ENCODE data around the gene KRTAP16-1. TPM values are rescaled to one million over a fixed set of nuclear protein-coding genes. Genes with fewer than 3 reads are reported as not detected.
"Not testable (repeated sequence)": the region's sequence is repeated elsewhere in the genome, so short reads cannot be mapped to it uniquely, and the experiment has no call there.

KRTAP16-1 gene
- total RNA-seq, 3 donors from 2014 or later (not counting 1 experiment from before 2014, with no cell fraction given): 0.16 to 0.23 (median 0.23) TPM

DNA sequence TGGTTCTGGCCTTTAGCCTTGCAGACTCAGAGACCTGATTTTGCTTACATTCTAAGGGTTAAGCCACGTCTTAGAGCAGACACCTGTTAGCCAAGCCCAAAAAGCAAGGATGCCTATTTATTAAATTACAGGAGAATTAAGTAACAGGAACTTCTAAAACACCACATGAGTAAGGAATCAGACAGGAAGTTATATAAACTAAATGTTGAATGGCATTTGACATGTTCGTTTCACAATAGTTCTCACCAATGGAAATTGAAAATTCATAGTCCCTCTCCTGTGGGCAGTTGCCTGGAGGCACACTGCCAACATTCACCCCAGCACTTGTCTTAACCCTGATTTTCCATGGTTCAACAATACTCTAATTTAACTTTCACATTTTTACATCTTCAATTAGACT lies 24.6 kb downstream of the KRTAP16-1 start:
- WGBS (ENCODE audit: insufficient coverage): 13% methylated on average over 2 of the region's 2 CpGs
- intact Hi-C loops (cut with micrococcal nuclease): no loop called here
- no peaks in the 10 kb centered on the region for H3K9me3 ChIP-seq (ENCODE audit: control insufficient read depth, insufficient read depth, low read length)
- no peaks in the 10 kb centered on the region for H3K4me1 ChIP-seq (ENCODE audit: control insufficient read depth, insufficient read depth, low read length)
- Mint-ChIP-seq H3K36me3 (no peaks in the 10 kb centered on the region), H3K27ac (no peak overlapping the region), H3K4me1 (no peaks in the 10 kb centered on the region), H3K27me3 (ENCODE audit: low read depth in 2 of 2) (peaks cover 14 to 35% of the 10 kb centered on the region in 2 donors), H3K4me3 (no peak overlapping the region), H3K9me3 (no peaks in the 10 kb centered on the region)
- ATAC-seq: no peak
- no peak overlapping the region for H3K4me3 ChIP-seq (ENCODE audit: low read length)
- TF ChIP-seq, protein P1, sequence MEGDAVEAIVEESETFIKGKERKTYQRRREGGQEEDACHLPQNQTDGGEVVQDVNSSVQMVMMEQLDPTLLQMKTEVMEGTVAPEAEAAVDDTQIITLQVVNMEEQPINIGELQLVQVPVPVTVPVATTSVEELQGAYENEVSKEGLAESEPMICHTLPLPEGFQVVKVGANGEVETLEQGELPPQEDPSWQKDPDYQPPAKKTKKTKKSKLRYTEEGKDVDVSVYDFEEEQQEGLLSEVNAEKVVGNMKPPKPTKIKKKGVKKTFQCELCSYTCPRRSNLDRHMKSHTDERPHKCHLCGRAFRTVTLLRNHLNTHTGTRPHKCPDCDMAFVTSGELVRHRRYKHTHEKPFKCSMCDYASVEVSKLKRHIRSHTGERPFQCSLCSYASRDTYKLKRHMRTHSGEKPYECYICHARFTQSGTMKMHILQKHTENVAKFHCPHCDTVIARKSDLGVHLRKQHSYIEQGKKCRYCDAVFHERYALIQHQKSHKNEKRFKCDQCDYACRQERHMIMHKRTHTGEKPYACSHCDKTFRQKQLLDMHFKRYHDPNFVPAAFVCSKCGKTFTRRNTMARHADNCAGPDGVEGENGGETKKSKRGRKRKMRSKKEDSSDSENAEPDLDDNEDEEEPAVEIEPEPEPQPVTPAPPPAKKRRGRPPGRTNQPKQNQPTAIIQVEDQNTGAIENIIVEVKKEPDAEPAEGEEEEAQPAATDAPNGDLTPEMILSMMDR (IDR thresholded peaks at IDR 0.05): no peak
- DNase-seq: peak in 1 of 2 donors; percentile 4
- H3K27me3 ChIP-seq (ENCODE audit: control insufficient read depth, insufficient read depth, low read length): no peaks in the 10 kb centered on the region
- no peak overlapping the region for H3K27ac ChIP-seq (ENCODE audit: low read length)
- H3K36me3 ChIP-seq (ENCODE audit: control insufficient read depth, insufficient read depth, low read length): no peaks in the 10 kb centered on the region

DNA sequence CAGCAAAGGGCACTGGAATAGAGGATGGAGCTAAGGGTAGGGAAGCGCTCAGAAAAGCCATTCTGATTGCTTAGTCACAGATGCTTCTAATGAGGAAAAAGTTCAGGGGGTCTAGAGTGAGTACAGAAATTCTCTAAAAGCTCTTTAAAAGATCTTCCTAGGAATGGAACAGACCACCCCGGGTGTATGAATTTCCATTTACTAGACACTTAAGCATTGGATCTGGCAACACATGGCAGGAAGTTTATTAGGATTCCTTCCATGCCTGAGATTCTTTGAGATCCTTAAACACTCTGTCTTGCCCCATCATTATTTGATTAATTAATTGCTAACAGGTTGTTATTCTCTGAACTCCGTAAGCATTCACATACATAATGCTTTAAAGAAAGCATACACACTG lies 25.1 kb downstream of the KRTAP16-1 start:
- DNase-seq: peak in 1 of 2 donors; percentile 1
- TF ChIP-seq, protein P1 (IDR thresholded peaks at IDR 0.05): no peak
- H3K36me3 Mint-ChIP-seq: no peaks in the 10 kb centered on the region
- intact Hi-C loops (cut with micrococcal nuclease): no loop called here
- ATAC-seq: no peak
- no peaks in the 10 kb centered on the region for H3K4me1 Mint-ChIP-seq
- no peak overlapping the region for H3K4me3 Mint-ChIP-seq
- H3K36me3 ChIP-seq (ENCODE audit: control insufficient read depth, insufficient read depth, low read length): no peaks in the 10 kb centered on the region
- H3K27me3 ChIP-seq (ENCODE audit: control insufficient read depth, insufficient read depth, low read length): no peaks in the 10 kb centered on the region
- H3K9me3 ChIP-seq (ENCODE audit: control insufficient read depth, insufficient read depth, low read length): no peaks in the 10 kb centered on the region
- 86% methylated on average over 2 of the region's 3 CpGs for WGBS (ENCODE audit: insufficient coverage)
- H3K4me1 ChIP-seq (ENCODE audit: control insufficient read depth, insufficient read depth, low read length): no peaks in the 10 kb centered on the region
- no peak overlapping the region for H3K27ac ChIP-seq (ENCODE audit: low read length)
- peaks cover 16 to 40% of the 10 kb centered on the region in 2 donors for H3K27me3 Mint-ChIP-seq (ENCODE audit: low read depth in 2 of 2)
- no peak overlapping the region for H3K4me3 ChIP-seq (ENCODE audit: low read length)
- no peak overlapping the region for H3K27ac Mint-ChIP-seq
- H3K9me3 Mint-ChIP-seq: no peaks in the 10 kb centered on the region

DNA sequence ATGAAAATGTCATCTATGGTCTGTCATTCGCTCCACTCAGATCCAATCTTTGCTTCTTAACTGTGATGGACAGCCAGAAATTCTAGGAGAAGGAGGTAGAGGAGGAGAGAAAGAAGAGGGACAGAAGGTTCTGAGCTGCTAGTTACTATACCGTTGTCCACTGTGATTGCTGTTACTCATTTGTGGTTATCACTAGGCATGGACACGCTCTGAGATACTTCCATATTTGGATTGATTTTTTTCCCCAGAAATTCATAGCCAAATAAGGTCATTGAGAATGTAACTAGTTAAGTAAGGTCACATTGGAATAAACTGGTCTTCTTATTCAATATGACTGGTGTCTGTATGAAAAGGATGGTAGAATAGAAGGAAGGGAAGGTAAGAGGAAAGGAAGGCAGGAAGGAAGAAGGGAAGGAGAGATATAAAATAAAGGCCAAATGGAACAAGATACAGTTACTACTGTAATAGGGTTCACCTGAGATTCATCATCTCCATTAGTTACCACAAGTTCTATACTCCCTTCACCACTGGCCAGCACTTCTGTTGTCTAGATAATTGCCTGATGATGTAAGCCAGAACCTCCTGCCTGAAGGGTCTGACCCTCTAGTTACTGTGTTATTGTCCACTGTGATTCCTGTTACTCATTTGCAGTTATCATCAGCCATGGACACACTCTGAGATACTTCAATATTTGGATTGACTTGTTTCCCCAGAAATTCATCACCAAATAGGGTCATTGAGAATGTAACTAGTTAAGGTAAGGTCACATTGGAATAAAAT lies 30.7 kb downstream of the KRTAP16-1 start:
- Mint-ChIP-seq H3K27me3 (ENCODE audit: low read depth in 2 of 2) (peaks cover 20 to 54% of the 10 kb centered on the region in 2 donors), H3K36me3 (no peaks in the 10 kb centered on the region), H3K27ac (no peak overlapping the region), H3K4me1 (no peaks in the 10 kb centered on the region), H3K4me3 (no peak overlapping the region), H3K9me3 (no peaks in the 10 kb centered on the region)
- Histone ChIP-seq H3K9me3 (ENCODE audit: control insufficient read depth, insufficient read depth, low read length) (no peaks in the 10 kb centered on the region), H3K27ac (ENCODE audit: low read length) (no peak overlapping the region), H3K36me3 (ENCODE audit: control insufficient read depth, insufficient read depth, low read length) (no peaks in the 10 kb centered on the region), H3K4me3 (ENCODE audit: low read length) (no peak overlapping the region), H3K27me3 (ENCODE audit: control insufficient read depth, insufficient read depth, low read length) (peaks cover 4% of the 10 kb centered on the region), H3K4me1 (ENCODE audit: control insufficient read depth, insufficient read depth, low read length) (no peaks in the 10 kb centered on the region)
- intact Hi-C loops (cut with micrococcal nuclease): no loop called here
- TF ChIP-seq, protein P1 (IDR thresholded peaks at IDR 0.05): no peak
- DNase-seq: peak in 1 of 2 donors; percentile 0
- 94% methylated on average over 3 of the region's 3 CpGs for whole genome bisulfite sequencing (ENCODE audit: insufficient coverage)
- ATAC-seq: no peak

DNA sequence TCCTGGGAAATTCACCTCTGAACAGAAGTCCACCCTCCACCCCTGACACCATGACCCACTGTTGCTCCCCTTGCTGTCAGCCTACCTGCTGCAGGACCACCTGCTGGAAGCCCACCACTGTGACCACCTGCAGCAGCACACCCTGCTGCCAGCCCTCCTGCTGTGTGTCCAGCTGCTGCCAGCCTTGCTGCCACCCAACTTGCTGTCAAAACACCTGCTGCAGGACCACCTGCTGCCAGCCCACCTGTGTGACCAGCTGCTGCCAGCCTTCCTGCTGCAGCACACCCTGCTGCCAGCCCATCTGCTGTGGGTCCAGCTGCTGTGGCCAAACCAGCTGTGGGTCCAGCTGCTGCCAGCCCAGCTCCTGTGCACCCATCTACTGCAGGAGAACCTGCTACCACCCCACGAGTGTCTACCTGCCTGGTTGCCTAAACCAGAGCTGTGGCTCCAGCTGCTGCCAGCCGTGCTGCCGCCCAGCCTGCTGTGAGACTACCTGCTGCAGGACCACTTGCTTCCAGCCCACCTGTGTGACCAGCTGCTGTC lies 33.4 kb downstream of the KRTAP16-1 start, which contains the start of gene KRTAP9-7:
Gene KRTAP9-7, plus strand, starts transcription at position 51 of the 543 bp plus-strand sequence. Its CDS starts 0 bp downstream, at position 51.
- H3K4me3 ChIP-seq (ENCODE audit: low read length); H3K36me3 Mint-ChIP-seq; H3K9me3 Mint-ChIP-seq; H3K4me1 ChIP-seq (ENCODE audit: control insufficient read depth, insufficient read depth, low read length); H3K9me3 ChIP-seq (ENCODE audit: control insufficient read depth, insufficient read depth, low read length); H3K4me1 Mint-ChIP-seq; H3K36me3 ChIP-seq (ENCODE audit: control insufficient read depth, insufficient read depth, low read length); H3K27me3 ChIP-seq (ENCODE audit: control insufficient read depth, insufficient read depth, low read length); ATAC-seq; H3K4me3 Mint-ChIP-seq; H3K27ac ChIP-seq (ENCODE audit: low read length); H3K27ac Mint-ChIP-seq: not testable (repeated sequence)
- 87% methylated on average over 3 of the region's 3 CpGs for WGBS (ENCODE audit: insufficient coverage)
- H3K27me3 Mint-ChIP-seq (ENCODE audit: low read depth in 2 of 2): peaks cover 20 to 39% of the 10 kb centered on the region in 2 donors
- peak in 1 of 2 donors; percentile 1 for DNase-seq
- intact Hi-C loops (cut with micrococcal nuclease): loop anchor here (1.0 kb wide), 1 partner anchor 11 kb away; no protein-coding TSS in a partner anchor
